Gastroesophageal sphincter (tissue), 4 donors: ENCODE measurements around the gene TUBGCP3. TPM values are rescaled to one million over a fixed set of nuclear protein-coding genes. Genes with fewer than 3 reads are reported as not detected.

Experiments used
- ATAC-seq: fragments of 150-250 bp; one replicate; pipeline ENCODE4 v1.9.1; 2016; ENCODE audit warnings: mild to moderate bottlenecking, moderate library complexity
- H3K27ac ChIP-seq, 4 donors: fragments of 200-600 bp; sonication (generic) in 3 of 4; 1 replicate in 3 of 4; 2 replicates in 1 of 4; pipeline ENCODE4 v1.5.1; 2016 to 2019
- H3K27me3 ChIP-seq: fragments of 200-600 bp; sonication (generic); one replicate; pipeline ENCODE4 v1.5.1; 2019
- H3K36me3 ChIP-seq, 2 donors: fragments of 200-600 bp; sonication (generic); one replicate each; pipeline ENCODE4 v1.5.1; 2019; ENCODE audit warnings: control low read depth in 1 of 2
- H3K4me1 ChIP-seq, 3 donors: fragments of 200-600 bp; sonication (generic); 1 replicate in 2 of 3; 2 replicates in 1 of 3; pipeline ENCODE4 v1.5.1; 2016 to 2019; ENCODE audit warnings: control low read depth in 2 of 3
- H3K4me3 ChIP-seq, 2 donors: fragments of 200-600 bp; sonication (generic); one replicate each; pipeline ENCODE4 v1.5.1; 2019; ENCODE audit warnings: mild to moderate bottlenecking in 1 of 2, moderate library complexity in 1 of 2
- H3K9me3 ChIP-seq, 3 donors: fragments of 200-600 bp; sonication (generic); one replicate each; pipeline ENCODE4 v1.5.1; 2017 to 2019; ENCODE audit warnings: control low read depth in 2 of 3
- EP300 ChIP-seq: sonication (generic); formaldehyde crosslinking; IDR thresholded peaks from one replicate; pipeline ENCODE4 v1.6.1; 2017; ENCODE audit warnings: antibody characterized with exemption, mild to moderate bottlenecking
- POLR2A ChIP-seq, 2 donors: fragments of 450-650 bp; IDR thresholded peaks; one replicate each; pipeline ENCODE4 v1.6.1; 2017; ENCODE audit warnings: antibody characterized with exemption in 2 of 2, mild to moderate bottlenecking in 2 of 2, moderate library complexity in 1 of 2
- POLR2AphosphoS5 ChIP-seq: sonication (generic); formaldehyde crosslinking; IDR thresholded peaks from one replicate; pipeline ENCODE4 v1.6.1; 2017; ENCODE audit warnings: antibody characterized with exemption
- WGBS, 2 donors: methylation state at CpG; one replicate each; pipeline ENCODE4 v1.1.5; 2018; ENCODE audit warnings: low coverage in 1 of 2; 5-methylcytosine and 5-hydroxymethylcytosine counted together
- total RNA-seq, 4 donors: library from RNA; depleted of rRNA; stranded (reverse); fragments of >200 nt; gene quantifications; one replicate each; pipeline ENCODE4 v1.1.0, GENCODE V29; 2016
- TF ChIP-seq, protein P1 (sequence below), 4 experiments: fragments of 200-600 bp in 2 of 4; fragments of 450-650 bp in 2 of 4; sonication (generic) in 1 of 4; IDR thresholded peaks; one replicate each; pipeline ENCODE4 v1.5.1; 2017 to 2019; ENCODE audit warnings: antibody characterized with exemption in 4 of 4, mild to moderate bottlenecking in 2 of 4, moderate library complexity in 2 of 4

Gene TUBGCP3
- total RNA-seq, 4 donors from 2014 or later: 25.6 to 37.8 (median 28.9) TPM

DNA sequence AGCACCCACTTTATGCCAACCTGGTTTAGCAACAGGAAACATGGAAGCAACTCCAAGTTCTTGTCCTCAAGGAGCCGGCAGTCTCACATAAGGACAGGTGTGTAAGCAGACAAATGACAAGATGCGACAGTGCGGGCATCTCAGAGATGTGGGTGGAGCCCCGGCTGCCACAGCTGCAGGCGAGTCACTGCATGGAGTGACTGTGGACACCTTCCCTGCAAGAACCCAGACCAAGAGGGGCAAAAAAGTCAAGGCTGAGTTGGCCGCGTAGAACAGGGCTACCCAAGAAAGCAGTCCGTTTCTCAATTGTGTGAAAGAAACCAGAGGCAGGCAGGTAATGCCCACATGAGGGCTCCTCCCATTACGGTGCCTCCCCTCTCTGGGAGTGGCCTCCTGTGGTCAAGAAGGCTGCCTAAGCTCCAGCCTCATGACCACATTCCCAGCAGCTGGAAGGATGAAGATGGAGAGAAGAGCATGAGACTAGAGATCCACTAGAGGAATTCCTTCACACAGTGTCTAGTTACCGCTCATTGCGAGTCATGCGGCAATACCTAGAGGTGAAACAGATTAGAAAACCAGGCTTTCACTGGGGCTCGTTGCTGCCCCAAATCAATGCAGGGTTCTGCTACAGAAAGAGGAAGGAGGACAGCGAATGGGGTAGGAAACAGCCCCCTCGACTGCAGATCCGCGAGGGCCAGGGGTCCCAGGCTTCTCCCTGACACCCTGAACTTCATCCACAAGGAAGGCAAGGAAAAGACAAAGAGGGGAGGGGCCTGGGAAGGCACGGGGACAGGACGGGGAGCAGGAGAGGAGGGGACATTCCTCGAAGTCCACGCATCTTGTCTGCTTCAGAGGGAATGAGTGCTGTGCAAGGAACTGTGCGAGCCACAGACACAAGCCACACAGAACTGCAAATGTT lies 131.6 kb downstream of the TUBGCP3 start:
- Histone ChIP-seq H3K27me3 (peaks cover 55% of the 10 kb centered on the region), H3K36me3 (no peaks in the 10 kb centered on the region), H3K4me3 (no peak overlapping the region), H3K4me1 (no peaks in the 10 kb centered on the region), H3K27ac (no peak overlapping the region), H3K9me3 (peaks cover 0 to 37% (median 0%) of the 10 kb centered on the region in 3 donors)
- ATAC-seq: no peak
- 58 to 84% methylated on average over 7 to 13 of the region's 22 CpGs for WGBS, 2 donors
- TF ChIP-seq, protein P1, sequence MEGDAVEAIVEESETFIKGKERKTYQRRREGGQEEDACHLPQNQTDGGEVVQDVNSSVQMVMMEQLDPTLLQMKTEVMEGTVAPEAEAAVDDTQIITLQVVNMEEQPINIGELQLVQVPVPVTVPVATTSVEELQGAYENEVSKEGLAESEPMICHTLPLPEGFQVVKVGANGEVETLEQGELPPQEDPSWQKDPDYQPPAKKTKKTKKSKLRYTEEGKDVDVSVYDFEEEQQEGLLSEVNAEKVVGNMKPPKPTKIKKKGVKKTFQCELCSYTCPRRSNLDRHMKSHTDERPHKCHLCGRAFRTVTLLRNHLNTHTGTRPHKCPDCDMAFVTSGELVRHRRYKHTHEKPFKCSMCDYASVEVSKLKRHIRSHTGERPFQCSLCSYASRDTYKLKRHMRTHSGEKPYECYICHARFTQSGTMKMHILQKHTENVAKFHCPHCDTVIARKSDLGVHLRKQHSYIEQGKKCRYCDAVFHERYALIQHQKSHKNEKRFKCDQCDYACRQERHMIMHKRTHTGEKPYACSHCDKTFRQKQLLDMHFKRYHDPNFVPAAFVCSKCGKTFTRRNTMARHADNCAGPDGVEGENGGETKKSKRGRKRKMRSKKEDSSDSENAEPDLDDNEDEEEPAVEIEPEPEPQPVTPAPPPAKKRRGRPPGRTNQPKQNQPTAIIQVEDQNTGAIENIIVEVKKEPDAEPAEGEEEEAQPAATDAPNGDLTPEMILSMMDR (IDR thresholded peaks at IDR 0.05): no peak

DNA sequence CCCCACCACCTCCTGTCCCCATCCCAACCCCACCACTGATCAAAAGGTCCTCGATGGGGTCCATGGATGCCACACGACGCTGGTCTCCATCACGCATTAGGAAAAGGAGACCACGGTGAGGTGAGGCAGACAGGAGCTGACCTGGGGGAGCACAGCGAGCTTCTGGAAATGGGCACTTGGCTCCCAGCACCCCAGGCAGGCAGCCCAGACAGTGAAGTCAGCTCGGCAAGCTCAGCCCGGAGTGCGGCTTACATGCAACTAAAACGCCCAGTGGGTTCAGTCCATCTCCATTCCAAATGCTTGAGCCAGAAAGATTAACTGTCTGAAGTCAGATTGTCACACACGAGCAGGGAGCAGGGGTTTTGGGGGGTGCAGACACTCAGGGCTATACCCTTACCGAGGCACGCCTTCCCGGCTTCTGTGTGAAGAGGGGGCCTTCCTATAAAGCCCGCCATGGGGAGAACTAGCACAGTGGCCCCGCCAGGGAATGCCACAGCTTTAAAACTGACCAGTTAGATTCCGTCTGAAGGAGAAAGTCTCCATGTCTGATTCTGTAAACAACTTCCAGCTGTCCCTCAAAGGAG lies 132.4 kb downstream of the TUBGCP3 start:
- H3K4me3 ChIP-seq: no peak overlapping the region
- TF ChIP-seq POLR2A (IDR thresholded peaks at IDR 0.05) (no peak), EP300 (no peak), POLR2AphosphoS5 (no peak)
- TF ChIP-seq, protein P1 (IDR thresholded peaks at IDR 0.05): no peak
- 67% methylated on average over 1 of the region's 17 CpGs; no CpG with 5 or more reads in 1 of the 2 donors for WGBS, 2 donors
- no peaks in the 10 kb centered on the region for H3K4me1 ChIP-seq
- ATAC-seq: no peak
- H3K27me3 ChIP-seq: peaks cover 50% of the 10 kb centered on the region
- H3K36me3 ChIP-seq: no peaks in the 10 kb centered on the region
- peaks cover 0 to 31% (median 0%) of the 10 kb centered on the region in 3 donors for H3K9me3 ChIP-seq
- no peak overlapping the region for H3K27ac ChIP-seq

DNA sequence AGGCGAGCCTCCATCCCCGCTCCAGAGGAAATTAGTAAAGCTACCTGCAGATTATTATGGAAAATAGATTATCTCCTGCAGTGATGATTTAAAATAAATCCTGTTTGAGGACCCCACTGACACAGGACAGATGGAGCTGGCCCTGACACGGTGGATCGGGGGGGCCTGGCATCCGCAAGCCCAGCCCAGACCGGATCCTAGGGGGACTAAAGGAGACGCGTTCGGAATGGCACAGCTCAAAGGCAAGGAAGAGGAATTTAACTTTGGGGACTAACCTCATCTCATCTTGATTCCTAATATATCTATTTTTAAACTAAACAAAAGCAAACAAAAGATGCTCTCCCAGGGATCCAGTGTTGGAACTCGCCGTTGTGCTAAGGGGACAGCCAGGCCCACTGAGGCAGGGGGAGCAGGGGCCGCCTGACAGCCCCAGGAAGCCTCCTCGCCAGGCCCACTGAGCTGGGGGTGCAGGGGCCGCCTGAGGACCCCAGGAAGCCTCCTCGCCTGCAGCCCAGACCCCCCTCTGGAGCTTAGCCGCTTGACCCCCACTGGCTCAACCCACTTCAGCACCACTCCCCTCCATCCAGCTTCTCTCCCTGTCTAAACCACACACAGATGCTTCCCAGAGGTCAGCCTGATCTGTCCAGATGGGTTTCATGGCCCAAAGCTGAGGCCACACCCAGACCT lies 133.2 kb downstream of the TUBGCP3 start:
- no peak for ATAC-seq
- TF ChIP-seq POLR2AphosphoS5: no peak
- TF ChIP-seq POLR2A (IDR thresholded peaks at IDR 0.05): no peak
- TF ChIP-seq, protein P1 (IDR thresholded peaks at IDR 0.05): no peak
- no peak for TF ChIP-seq EP300
- WGBS, 2 donors: 69% methylated on average over 11 of the region's 16 CpGs; no CpG with 5 or more reads in 1 of the 2 donors
- Histone ChIP-seq H3K4me3 (no peak overlapping the region), H3K9me3 (peaks cover 0 to 28% (median 0%) of the 10 kb centered on the region in 3 donors), H3K36me3 (no peaks in the 10 kb centered on the region), H3K27ac (no peak overlapping the region), H3K27me3 (peaks cover 50% of the 10 kb centered on the region), H3K4me1 (no peaks in the 10 kb centered on the region)

DNA sequence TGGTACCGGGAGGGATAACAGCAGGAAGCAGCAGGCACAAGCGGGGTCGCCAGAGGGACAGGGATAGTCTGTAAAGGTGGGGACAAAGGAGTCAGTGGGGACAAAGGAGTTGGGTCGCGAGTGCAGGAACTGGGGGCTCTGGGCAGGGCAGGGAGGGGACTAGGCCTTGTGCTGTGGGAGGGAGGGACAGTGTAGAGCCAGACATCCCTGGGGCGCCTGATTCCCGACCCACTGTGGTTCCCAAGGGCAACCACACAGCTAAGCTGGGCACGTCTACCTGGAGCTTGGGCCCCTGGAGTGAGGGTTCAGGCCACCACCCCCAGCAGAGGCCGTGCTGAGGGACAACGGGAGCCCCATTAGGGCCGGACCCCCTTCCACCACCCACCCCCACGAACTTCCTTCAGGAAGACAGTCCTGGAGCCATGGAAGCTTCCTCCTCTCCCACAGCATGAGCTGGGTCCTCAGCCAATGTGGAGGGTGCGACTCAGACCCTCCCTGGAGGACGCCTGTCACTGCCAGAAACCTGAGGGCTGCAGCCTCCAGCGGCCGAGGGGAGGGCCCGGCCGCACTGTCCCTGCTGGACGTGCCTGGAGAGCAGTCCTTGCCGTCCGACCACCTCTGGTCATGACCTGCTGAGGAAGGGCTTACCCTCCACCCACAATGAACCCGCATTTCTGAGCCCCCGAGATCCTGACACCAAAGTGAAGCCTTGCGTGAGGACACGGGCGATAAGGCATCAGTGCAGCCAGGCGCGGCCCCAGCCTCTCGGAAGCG lies 133.9 kb downstream of the TUBGCP3 start:
- Histone ChIP-seq H3K27ac (no peak overlapping the region), H3K36me3 (no peaks in the 10 kb centered on the region), H3K4me1 (no peaks in the 10 kb centered on the region), H3K9me3 (peaks cover 0 to 21% (median 0%) of the 10 kb centered on the region in 3 donors), H3K27me3 (peaks cover 52% of the 10 kb centered on the region), H3K4me3 (no peak overlapping the region)
- ATAC-seq: no peak
- 72% methylated on average over 6 of the region's 30 CpGs; no CpG with 5 or more reads in 1 of the 2 donors for WGBS, 2 donors
- TF ChIP-seq POLR2AphosphoS5: no peak
- TF ChIP-seq, protein P1 (IDR thresholded peaks at IDR 0.05): no peak
- TF ChIP-seq EP300: no peak
- TF ChIP-seq POLR2A (IDR thresholded peaks at IDR 0.05): no peak
